ENCODE results near the gene SNX13. TPM values are rescaled to one million over a fixed set of nuclear protein-coding genes. Genes with fewer than 3 reads are reported as not detected.

The SNX13 gene
- total RNA-seq, 4 donors from 2014 or later, result 59.2 to 88.4 (median 68.9) TPM

DNA sequence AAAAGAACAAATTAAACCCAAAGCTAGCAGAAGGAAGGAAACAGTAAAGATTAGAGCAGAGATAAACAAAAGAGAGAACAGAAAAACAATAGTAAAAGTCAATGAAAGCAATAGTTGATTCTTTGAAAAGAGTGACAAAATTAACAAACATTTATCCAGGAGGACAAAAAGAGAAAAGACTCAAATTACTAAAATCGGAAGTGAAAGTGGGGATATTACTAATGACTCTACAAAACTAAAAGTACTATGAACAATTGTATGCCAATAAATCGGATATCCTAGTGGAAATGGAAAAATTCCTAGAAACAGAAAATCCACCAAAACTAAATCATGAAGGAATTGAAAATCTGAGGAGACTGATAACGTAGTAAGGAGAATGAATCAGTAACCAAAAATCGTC lies 96.3 kb downstream of the SNX13 start:
- TF ChIP-seq, protein P1, sequence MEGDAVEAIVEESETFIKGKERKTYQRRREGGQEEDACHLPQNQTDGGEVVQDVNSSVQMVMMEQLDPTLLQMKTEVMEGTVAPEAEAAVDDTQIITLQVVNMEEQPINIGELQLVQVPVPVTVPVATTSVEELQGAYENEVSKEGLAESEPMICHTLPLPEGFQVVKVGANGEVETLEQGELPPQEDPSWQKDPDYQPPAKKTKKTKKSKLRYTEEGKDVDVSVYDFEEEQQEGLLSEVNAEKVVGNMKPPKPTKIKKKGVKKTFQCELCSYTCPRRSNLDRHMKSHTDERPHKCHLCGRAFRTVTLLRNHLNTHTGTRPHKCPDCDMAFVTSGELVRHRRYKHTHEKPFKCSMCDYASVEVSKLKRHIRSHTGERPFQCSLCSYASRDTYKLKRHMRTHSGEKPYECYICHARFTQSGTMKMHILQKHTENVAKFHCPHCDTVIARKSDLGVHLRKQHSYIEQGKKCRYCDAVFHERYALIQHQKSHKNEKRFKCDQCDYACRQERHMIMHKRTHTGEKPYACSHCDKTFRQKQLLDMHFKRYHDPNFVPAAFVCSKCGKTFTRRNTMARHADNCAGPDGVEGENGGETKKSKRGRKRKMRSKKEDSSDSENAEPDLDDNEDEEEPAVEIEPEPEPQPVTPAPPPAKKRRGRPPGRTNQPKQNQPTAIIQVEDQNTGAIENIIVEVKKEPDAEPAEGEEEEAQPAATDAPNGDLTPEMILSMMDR (IDR thresholded peaks at IDR 0.05), result no peak
- ATAC-seq (ENCODE audit: low FRiP score) (no peak), DNase-seq (ENCODE audit: low spot score) (no peak)

DNA sequence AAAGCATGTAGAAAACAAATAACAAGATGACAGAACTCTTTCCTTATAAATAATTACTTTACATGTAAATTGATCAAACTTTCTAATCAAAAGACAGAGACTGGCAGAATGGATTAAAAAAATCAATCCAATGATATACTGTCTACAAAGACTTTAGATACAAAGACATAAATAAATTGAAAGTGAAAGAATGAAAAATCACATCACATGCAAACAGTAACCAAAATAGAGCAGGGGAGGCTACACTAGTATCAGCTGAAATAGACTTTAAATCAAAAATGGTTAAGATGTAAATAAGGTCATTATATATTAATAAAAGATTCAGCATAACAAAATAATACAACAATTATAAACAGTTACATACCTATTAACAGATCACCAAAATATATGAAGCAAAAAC lies 97.3 kb downstream of the SNX13 start:
- no peak for ATAC-seq (ENCODE audit: low FRiP score)
- TF ChIP-seq, protein P1 (IDR thresholded peaks at IDR 0.05), result no peak

DNA sequence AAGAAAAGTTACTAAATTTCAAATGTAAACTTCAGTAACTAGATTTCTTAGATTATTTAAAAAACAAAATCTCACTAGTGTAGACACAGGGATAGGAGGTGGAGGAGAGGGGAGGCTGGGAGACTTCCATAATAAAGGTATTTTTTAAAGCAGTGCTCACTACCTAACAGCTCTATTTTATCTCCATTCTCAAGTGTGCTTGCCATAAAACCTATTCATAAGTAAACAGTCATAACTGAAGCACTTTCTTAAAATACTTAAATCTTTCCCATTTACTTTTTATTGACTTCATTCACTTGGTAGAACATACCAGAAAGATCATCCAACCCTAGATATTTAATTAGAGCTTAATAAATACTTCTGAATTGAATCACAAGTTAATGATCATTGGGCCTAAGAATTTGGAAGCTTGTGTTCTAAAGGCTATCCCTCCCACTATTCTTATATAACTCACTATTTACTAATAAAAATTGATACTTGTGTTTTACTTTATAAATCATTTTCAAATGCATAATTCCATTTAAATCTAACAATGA lies 107.4 kb downstream of the SNX13 start:
- ATAC-seq (ENCODE audit: low FRiP score) (no peak), DNase-seq (ENCODE audit: low spot score) (no peak)
- TF ChIP-seq, protein P1 (IDR thresholded peaks at IDR 0.05), result no peak

More for the DNA sequence above, 97.3 kb downstream of the SNX13 start:
- DNase-seq (ENCODE audit: low spot score), result no peak

DNA sequence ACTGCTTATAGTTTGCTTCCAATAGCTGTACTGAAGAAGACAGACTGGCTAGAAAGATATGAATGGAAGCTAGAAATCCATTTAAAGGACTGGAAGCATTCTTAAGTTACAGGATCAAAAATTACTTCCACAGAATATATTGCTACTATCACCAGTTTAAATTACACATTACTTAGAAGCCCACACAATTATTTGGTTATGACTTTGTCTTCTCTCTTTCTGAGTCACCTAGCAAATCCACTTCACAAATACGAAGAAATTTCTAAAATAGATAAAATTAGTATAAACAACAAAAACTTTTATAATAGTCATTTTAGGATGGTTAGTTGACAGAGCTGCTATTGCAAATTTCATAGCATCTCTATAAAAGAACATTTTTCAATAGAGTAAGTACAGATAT lies 108.1 kb downstream of the SNX13 start:
- DNase-seq (ENCODE audit: low spot score) (no peak), ATAC-seq (ENCODE audit: low FRiP score) (no peak)
- TF ChIP-seq, protein P1 (IDR thresholded peaks at IDR 0.05), result no peak

DNA sequence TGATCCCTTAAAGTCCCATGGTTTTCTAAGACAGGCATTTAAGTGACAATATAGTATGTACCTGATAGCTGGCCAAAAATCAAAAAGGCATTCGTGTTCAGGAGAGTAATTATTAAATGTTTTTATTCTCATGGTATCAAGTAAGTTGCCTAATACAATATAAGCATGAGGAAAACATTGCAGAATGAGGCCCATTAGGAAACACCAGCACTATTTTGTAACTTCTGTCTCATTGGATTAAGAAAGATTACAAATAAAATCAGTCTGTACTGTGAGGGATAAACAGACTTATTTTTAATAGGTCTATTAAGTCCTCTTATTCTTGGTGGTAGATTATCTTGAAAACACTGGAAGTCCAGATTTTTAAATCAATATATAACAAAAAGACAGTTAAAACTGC lies 110.1 kb downstream of the SNX13 start:
- ATAC-seq (ENCODE audit: low FRiP score), result no peak
- TF ChIP-seq, protein P1 (IDR thresholded peaks at IDR 0.05), result no peak

DNA sequence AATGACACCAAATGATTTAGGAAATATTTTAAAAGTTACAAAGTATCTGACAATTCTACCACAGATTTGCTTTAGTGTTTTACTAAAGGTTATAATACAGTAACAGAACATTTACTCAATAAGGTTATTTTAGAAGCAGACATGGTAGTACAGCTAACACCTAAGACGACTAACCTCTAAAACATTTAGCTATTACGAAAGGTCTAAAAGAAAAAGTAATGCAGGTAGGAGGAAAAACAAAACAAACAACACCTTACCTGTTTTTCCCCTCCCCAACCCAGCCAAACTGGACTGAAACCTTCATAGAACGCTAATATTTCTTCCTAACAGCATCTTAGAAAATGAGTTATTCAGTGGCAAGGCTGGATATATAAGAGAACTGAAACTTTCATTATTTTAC lies 111.3 kb downstream of the SNX13 start:
- DNase-seq (ENCODE audit: low spot score), result no peak
- no peak for ATAC-seq (ENCODE audit: low FRiP score)
- TF ChIP-seq, protein P1 (IDR thresholded peaks at IDR 0.05), result no peak

More for the DNA sequence above, 110.1 kb downstream of the SNX13 start:
- DNase-seq (ENCODE audit: low spot score), result no peak

DNA sequence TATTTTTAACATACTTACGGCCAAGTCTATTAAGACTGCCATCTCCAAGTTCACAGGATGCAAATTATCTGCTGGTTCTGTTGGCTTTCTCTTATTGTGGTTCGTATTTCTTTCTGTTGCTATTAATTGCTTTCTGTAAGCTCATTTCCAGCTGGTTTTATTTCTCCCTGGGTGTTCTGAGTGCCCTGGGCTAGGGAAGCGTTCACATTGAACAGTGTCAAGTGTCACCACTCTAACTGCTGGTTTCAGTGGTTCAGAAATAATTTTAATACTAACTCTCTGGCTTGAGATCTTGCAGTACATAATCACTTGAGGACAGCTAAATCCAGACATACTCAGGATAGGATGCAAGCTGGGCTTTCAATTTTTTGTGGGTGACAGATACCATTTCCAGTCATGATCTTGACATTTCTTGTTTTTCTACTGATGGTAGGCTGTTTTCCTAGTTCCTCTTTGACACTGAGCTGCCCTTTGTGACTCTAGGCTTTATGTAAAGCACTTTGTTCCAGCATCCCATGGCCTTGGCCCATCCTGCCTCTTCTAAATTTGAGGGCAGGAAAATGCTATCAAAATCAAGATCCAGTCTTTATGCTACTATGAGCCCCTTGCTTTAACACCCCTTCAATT lies 117.6 kb downstream of the SNX13 start:
- TF ChIP-seq, protein P1 (IDR thresholded peaks at IDR 0.05), result no peak
- no peak for ATAC-seq (ENCODE audit: low FRiP score)

More for the DNA sequence above, 117.6 kb downstream of the SNX13 start:
- no peak for DNase-seq (ENCODE audit: low spot score)
